Activated naive CD8-positive, alpha-beta T cell treated with anti-CD3 and anti-CD28 coated beads, Interleukin-2, amount 10 ng/mL, durations not matched to agents 7 days and 5 days (primary cell): ENCODE data around the gene OBP2B. TPM values are rescaled to one million over a fixed set of nuclear protein-coding genes. Genes with fewer than 3 reads are reported as not detected.

Experiments
- ATAC-seq: fragments of 150-1000 bp; cut with Tn5 transposase; one replicate; pipeline ENCODE4 v1.10.0; 2021; ENCODE audit warnings: low read depth, moderate library complexity
- POLR2A ChIA-PET: fragments of 350-600 bp; sonication (Branson Sonifier 250); formaldehyde crosslinking; loops from one replicate; lab custom pipeline; 2021; ENCODE audit warnings: antibody characterized with exemption; lab: Charles Lee
- DNase-seq: peaks from one replicate; pipeline ENCODE4 v3.0.0; 2021
- H3K27ac Mint-ChIP-seq: one replicate; pipeline ENCODE4 v1.8.0; 2022; ENCODE audit warnings: mild to moderate bottlenecking, mixed read lengths
- H3K27me3 Mint-ChIP-seq: one replicate; pipeline ENCODE4 v1.8.0; 2022; ENCODE audit warnings: mild to moderate bottlenecking, moderate library complexity, mixed read lengths
- H3K36me3 Mint-ChIP-seq: one replicate; pipeline ENCODE4 v1.8.0; 2021; ENCODE audit warnings: mild to moderate bottlenecking, mixed read lengths
- H3K4me1 Mint-ChIP-seq: one replicate; pipeline ENCODE4 v1.8.0; 2021; ENCODE audit warnings: mixed read lengths
- H3K4me3 Mint-ChIP-seq: one replicate; pipeline ENCODE4 v1.8.0; 2022; ENCODE audit warnings: mild to moderate bottlenecking, moderate library complexity, mixed read lengths
- H3K9me3 Mint-ChIP-seq: one replicate; pipeline ENCODE4 v1.8.0; 2021; ENCODE audit warnings: mixed read lengths
- total RNA-seq, 2 experiments: library from RNA; stranded (reverse); gene quantifications; one replicate each; pipeline ENCODE4 v1.2.3, GENCODE V29; 2021

Gene OBP2B
- total RNA-seq, 2 experiments from 2014 or later: not detected

GRCh38 chr9:133191989-133192388 is 17.1 kb downstream of the OBP2B start:
- Mint-ChIP-seq H3K36me3 (no peaks in the 10 kb centered on the region), H3K27me3 (peaks cover 19% of the 10 kb centered on the region), H3K4me3 (no peak overlapping the region), H3K27ac (no peak overlapping the region), H3K4me1 (no peaks in the 10 kb centered on the region), H3K9me3 (no peaks in the 10 kb centered on the region)
- DNase-seq (no peak), ATAC-seq (no peak)
- POLR2A ChIA-PET: no interaction called here

- ATAC-seq (no peak), DNase-seq (no peak)
- Mint-ChIP-seq H3K27me3 (peaks cover 26% of the 10 kb centered on the region), H3K27ac (no peak overlapping the region), H3K9me3 (no peaks in the 10 kb centered on the region), H3K36me3 (no peaks in the 10 kb centered on the region), H3K4me1 (peaks cover 7% of the 10 kb centered on the region), H3K4me3 (no peak overlapping the region)
- POLR2A ChIA-PET: no interaction called here
Observed at GRCh38 chr9:133189826-133190225, 19.2 kb downstream of the OBP2B start.

GRCh38 chr9:133188843-133189180 is 20.2 kb downstream of the OBP2B start:
- peaks cover 11% of the 10 kb centered on the region for H3K4me1 Mint-ChIP-seq
- peaks cover 30% of the 10 kb centered on the region for H3K27me3 Mint-ChIP-seq
- H3K27ac Mint-ChIP-seq: no peak overlapping the region

GRCh38 chr9:133188006-133188842 is 20.8 kb downstream of the OBP2B start:
- Mint-ChIP-seq H3K27ac (no peak overlapping the region), H3K4me3 (no peak overlapping the region), H3K9me3 (no peaks in the 10 kb centered on the region)

More at GRCh38 chr9:133188843-133189180, 20.2 kb downstream of the OBP2B start:
- Mint-ChIP-seq H3K4me3 (no peak overlapping the region), H3K36me3 (no peaks in the 10 kb centered on the region), H3K9me3 (no peaks in the 10 kb centered on the region)
- POLR2A ChIA-PET: interaction anchor here (1.0 kb wide), 1 partner anchor 159 kb away, joined by 5 read pairs; the partner anchor contains the start of genes MED22 and RPL7A
- ATAC-seq (no peak), DNase-seq (no peak)

DNA sequence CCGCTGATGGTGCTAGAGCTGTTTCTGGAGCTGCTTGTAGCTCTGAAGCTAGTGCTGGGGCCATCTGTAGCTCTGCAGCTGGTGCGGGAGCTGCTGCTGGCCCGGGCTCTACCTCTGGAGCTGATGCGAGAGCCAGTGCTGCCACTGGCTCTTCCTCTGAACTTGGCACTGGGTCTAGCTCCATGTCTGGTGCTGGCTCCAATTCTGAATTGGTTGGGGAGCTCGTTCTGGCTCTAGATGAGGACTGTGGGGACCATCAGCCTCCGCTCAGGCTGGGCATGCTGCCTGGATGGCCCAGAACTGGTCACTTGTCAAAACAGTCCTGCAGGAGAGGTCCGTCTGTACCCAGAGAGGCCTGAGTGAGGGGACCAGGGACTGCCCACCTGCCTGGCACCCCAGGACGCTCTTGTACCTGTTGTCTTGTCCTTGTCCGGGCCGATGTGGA is 21.5 kb downstream of the OBP2B start:
- DNase-seq (no peak), ATAC-seq (no peak)
- no peaks in the 10 kb centered on the region for H3K9me3 Mint-ChIP-seq
- POLR2A ChIA-PET: no interaction called here
- no peak overlapping the region for H3K4me3 Mint-ChIP-seq
- H3K4me1 Mint-ChIP-seq: peaks cover 14% of the 10 kb centered on the region
- peaks cover 35% of the 10 kb centered on the region for H3K27me3 Mint-ChIP-seq
- H3K36me3 Mint-ChIP-seq: no peaks in the 10 kb centered on the region
- H3K27ac Mint-ChIP-seq: no peak overlapping the region

More at GRCh38 chr9:133188006-133188842, 20.8 kb downstream of the OBP2B start:
- DNase-seq (no peak), ATAC-seq (no peak)
- Mint-ChIP-seq H3K4me1 (peaks cover 11% of the 10 kb centered on the region), H3K36me3 (no peaks in the 10 kb centered on the region), H3K27me3 (peaks cover 32% of the 10 kb centered on the region)
- POLR2A ChIA-PET: interaction anchor here (1.0 kb wide), 1 partner anchor 160 kb away, joined by 5 read pairs; the partner anchor contains the start of genes MED22 and RPL7A

- no peak for ATAC-seq
- Mint-ChIP-seq H3K4me3 (no peak overlapping the region), H3K36me3 (no peaks in the 10 kb centered on the region), H3K4me1 (peaks cover 14% of the 10 kb centered on the region), H3K27me3 (peaks cover 41% of the 10 kb centered on the region), H3K27ac (no peak overlapping the region), H3K9me3 (no peaks in the 10 kb centered on the region)
- DNase-seq: no peak
- POLR2A ChIA-PET: interaction anchor here (0.7 kb wide), 1 partner anchor 170 kb away, joined by 3 read pairs; no protein-coding TSS in a partner anchor
Observed at GRCh38 chr9:133186736-133187135, 22.3 kb downstream of the OBP2B start.

- H3K4me1 Mint-ChIP-seq: peaks cover 14% of the 10 kb centered on the region
- H3K4me3 Mint-ChIP-seq: peak overlapping the region; percentile 14
- POLR2A ChIA-PET: no interaction called here
- H3K27ac Mint-ChIP-seq: no peak overlapping the region
- DNase-seq (no peak), ATAC-seq (peak; percentile 57)
- no peaks in the 10 kb centered on the region for H3K9me3 Mint-ChIP-seq
- no peaks in the 10 kb centered on the region for H3K36me3 Mint-ChIP-seq
- H3K27me3 Mint-ChIP-seq: peaks cover 51% of the 10 kb centered on the region
Observed at GRCh38 chr9:133184971-133185370, 24.1 kb downstream of the OBP2B start.

DNA sequence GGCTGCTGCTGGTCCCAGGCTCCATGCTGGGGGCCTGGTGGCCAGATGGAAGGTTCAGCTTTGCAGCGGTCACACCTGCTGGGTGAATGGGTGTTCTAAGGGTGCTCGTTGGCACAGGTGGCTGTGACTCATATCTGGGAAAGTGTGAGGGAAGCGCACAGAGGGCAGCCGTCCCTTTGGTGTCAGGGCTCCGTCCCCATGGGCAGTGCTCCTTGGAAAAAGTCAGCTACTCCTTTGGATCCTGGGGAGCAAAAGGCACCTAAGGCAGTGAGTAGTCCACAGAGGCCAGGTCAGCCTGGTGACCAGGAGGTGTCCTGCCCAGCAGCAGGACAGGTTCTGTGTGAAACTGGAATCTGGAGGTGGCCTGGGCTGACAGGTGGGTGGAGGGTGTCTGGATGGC is 26.9 kb downstream of the OBP2B start:
- no peak overlapping the region for H3K27ac Mint-ChIP-seq
- no peak for ATAC-seq
- peaks cover 14% of the 10 kb centered on the region for H3K4me1 Mint-ChIP-seq
- no peaks in the 10 kb centered on the region for H3K36me3 Mint-ChIP-seq
- no peak overlapping the region for H3K4me3 Mint-ChIP-seq
- DNase-seq: no peak
- POLR2A ChIA-PET: no interaction called here
- H3K9me3 Mint-ChIP-seq: no peaks in the 10 kb centered on the region
- peaks cover 54% of the 10 kb centered on the region for H3K27me3 Mint-ChIP-seq

- Mint-ChIP-seq H3K36me3 (no peaks in the 10 kb centered on the region), H3K9me3 (no peaks in the 10 kb centered on the region), H3K27me3 (peaks cover 58% of the 10 kb centered on the region), H3K27ac (no peak overlapping the region), H3K4me1 (peaks cover 14% of the 10 kb centered on the region), H3K4me3 (no peak overlapping the region)
- POLR2A ChIA-PET: no interaction called here
- no peak for ATAC-seq
- DNase-seq: no peak
Observed at GRCh38 chr9:133181561-133181960, 27.5 kb downstream of the OBP2B start.

DNA sequence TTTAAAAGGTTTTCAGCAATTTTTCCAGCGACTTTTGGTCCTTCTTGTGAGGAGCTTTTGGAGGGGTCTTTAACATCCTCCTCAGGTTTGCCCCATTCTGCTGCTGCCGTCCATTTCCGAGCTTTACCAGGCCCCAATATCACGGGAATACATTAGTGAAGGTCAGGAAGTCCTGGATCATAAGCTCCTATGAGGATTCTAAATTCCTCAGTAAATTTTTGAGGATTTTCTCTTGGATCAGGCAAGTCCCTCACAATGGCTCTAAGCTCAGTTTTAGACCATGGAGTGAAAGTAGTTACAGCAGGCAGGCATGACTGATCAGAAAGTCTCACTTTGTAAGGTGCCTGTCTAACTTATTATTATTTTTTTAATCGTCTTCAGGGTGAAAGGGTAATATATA is 28.1 kb downstream of the OBP2B start:
- no peak for DNase-seq
- no peak for ATAC-seq
- H3K9me3 Mint-ChIP-seq: no peaks in the 10 kb centered on the region
- POLR2A ChIA-PET: no interaction called here
- peaks cover 59% of the 10 kb centered on the region for H3K27me3 Mint-ChIP-seq
- no peaks in the 10 kb centered on the region for H3K36me3 Mint-ChIP-seq
- H3K27ac Mint-ChIP-seq: no peak overlapping the region
- peaks cover 12% of the 10 kb centered on the region for H3K4me1 Mint-ChIP-seq
- no peak overlapping the region for H3K4me3 Mint-ChIP-seq

DNA sequence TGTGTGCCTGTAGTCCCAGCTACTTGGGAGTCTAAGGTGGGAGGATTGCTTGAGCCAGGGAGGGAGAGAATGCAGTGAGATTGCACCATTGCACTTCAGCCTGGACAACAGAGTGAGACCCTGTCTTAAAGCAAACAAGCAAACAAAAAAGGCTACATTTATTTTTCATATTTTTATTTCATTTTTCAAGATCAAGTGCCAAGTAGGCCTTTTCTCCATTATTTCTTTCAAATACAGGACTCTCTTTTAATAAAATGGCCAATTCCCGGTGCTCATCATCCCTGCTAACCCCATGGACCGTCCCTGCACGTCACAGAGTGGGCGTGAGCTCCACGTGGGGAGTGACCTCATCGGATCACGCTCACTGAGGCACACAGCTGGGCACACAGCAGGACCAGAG is 36.0 kb downstream of the OBP2B start:
- no peaks in the 10 kb centered on the region for H3K9me3 Mint-ChIP-seq
- H3K4me3 Mint-ChIP-seq: no peak overlapping the region
- ATAC-seq (no peak), DNase-seq (no peak)
- POLR2A ChIA-PET: no interaction called here
- no peak overlapping the region for H3K27ac Mint-ChIP-seq
- no peaks in the 10 kb centered on the region for H3K36me3 Mint-ChIP-seq
- H3K27me3 Mint-ChIP-seq: peaks cover 27% of the 10 kb centered on the region
- H3K4me1 Mint-ChIP-seq: no peaks in the 10 kb centered on the region

DNA sequence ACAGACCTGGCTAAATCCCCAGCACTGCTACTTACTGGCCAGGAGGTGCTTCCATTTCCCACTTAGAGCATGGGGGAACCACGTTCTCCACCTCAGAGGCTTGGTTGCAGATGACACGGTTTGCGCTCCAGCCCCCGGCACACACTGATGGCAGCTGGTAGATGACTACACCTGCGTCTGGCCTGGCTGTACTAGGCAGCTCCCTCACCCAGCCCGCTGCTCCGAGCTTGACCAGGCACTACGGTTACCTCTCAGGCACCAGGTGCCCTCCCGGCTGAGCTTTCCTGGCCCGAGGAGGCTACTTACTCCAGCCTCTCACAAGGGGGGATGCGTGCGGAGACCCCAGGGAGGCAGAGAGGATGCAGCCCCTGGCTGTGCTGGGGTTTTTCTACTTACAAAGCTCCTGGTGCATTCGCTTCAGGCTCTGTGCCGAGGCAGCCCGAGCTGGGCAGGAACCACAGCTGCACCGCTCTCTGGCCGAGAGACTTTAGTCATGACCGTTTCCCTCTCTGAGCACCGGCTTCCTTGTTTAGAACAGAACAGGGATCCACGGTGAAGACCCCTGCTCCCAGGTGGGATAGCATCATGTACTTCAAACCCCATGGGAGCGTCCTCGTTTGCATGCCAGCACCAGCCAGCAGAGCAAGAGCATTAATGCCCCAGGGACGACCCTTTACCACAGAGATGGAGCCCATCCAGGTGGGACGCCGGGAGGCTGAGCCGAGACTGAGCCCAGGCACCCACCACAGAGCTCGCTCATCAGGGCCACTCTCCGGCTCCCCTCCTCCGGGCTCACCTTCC is 37.7 kb downstream of the OBP2B start:
- ATAC-seq: no peak
- Mint-ChIP-seq H3K9me3 (no peaks in the 10 kb centered on the region), H3K4me1 (no peaks in the 10 kb centered on the region), H3K27ac (no peak overlapping the region), H3K27me3 (peaks cover 15% of the 10 kb centered on the region), H3K36me3 (no peaks in the 10 kb centered on the region), H3K4me3 (no peak overlapping the region)
- POLR2A ChIA-PET: no interaction called here
- no peak for DNase-seq

- POLR2A ChIA-PET: no interaction called here
- DNase-seq (no peak), ATAC-seq (no peak)
- Mint-ChIP-seq H3K27me3 (peaks cover 13% of the 10 kb centered on the region), H3K27ac (no peak overlapping the region), H3K4me3 (no peak overlapping the region), H3K36me3 (no peaks in the 10 kb centered on the region), H3K4me1 (no peaks in the 10 kb centered on the region), H3K9me3 (no peaks in the 10 kb centered on the region)
Observed at GRCh38 chr9:133170716-133171115, 38.3 kb downstream of the OBP2B start.
